Endometrial microvascular endothelial cells (primary cell): Measurements from ENCODE around the gene CEACAM4. TPM values are rescaled to one million over a fixed set of nuclear protein-coding genes. Genes with fewer than 3 reads are reported as not detected.
"Not testable (repeated sequence)": the region's sequence is repeated elsewhere in the genome, so short reads cannot be mapped to it uniquely, and the experiment has no call there.

Experiments used
- in situ Hi-C: cut with HindIII; loops from 2 replicates; pipeline ENCODE4 v1.10.0; 2017; ENCODE audit warnings: low sequenced_read_pairs, low pct_unique_long_range_greater_than_20kb; ENCODE audit errors: inconsistent ontology term
- total RNA-seq: library from RNA; depleted of rRNA; stranded (reverse); fragments of >200 nt; gene quantifications from one replicate; pipeline ENCODE4 v1.2.3, GENCODE V29; 2015; ENCODE audit errors: inconsistent ontology term

CEACAM4 gene
- total RNA-seq, 1 donor from 2014 or later, result not detected

DNA sequence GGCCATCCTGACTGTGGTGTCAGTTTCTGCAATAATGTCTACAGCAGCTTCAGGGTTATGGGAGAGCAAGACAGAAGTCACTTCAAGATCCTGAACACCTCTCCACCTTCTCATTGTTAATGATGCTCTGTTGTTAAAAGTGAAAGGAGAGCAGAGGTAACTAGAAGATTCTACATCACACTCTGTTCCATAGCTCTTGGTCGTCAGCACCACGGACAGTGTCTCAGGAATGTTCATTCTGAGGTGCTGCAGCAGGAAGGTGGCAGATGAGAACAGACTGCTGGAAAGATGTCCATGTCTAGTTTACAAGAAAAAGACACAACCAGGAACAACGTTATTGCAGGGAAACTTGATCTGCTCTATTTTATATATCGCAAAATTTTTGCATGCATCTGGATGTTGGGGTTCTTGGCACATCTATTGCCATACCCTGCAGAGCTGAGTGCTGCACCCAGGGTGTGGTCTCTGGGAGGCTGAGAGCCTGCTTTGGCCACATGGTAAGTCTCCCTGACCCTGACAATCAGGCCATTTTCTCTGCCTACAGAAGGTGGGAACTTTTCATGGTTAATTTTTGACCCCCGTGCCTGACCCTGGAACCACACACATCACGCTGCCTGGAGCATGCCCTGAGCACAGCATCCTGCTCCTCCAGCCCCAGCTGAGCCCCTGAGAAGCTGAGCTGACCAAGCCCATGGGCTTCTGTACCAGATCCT lies 38.2 kb downstream of the CEACAM4 start:
- in situ Hi-C loops, result no loop called here

DNA sequence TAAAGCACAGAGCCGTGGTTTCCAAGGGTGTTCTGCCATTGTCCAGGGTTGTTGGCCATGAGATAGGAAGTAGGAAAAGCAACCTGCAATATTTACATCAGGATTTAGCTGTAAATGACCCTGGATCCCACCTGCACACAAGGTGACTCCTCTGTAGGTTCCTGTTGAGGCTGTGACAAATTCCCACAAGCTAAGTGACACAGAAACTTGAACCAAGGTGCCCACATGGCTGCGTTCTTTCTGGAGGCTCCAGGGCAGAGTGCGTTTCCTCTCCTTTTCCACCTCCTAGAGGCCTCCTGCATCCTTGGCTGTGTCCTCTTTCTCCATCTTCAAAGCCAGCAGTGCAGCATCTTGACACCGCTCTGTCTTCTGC lies 39.0 kb downstream of the CEACAM4 start:
- in situ Hi-C loops, result no loop called here

DNA sequence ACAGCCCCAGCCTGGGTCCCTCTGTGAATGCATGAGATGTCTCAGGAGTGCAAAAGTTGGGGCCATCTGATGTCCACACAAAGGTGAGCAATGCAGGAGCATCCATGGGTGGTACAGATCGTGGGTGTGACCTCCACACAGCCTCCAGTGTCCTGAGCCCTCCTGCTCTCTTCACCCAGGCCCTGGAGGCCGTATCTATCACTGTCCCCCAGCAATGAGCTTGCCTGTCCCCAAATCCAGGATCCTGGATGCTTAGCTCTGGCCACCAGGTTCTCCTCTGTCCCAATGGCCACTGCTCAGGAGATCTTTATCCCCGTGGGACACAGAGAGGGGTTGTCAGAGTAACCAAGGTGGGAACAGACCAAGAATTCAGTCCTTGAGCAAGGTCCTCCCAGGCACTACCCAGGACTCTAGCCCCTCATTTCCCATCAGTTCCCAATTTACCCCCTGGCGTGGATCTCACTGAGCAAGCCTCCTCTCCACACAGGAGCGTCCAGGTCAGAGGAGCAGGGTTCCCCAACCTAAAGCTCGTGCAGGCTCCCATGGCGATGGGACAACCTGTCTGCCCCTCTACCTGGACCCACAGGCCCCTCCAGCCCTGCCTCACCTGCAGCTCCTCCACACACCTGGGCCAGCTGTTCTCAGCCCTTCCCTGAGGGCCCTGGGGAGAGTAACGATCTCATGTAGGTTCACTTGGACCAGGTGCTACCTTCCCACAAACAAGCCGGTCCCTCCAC lies 39.6 kb downstream of the CEACAM4 start:
- in situ Hi-C loops, result no loop called here

DNA sequence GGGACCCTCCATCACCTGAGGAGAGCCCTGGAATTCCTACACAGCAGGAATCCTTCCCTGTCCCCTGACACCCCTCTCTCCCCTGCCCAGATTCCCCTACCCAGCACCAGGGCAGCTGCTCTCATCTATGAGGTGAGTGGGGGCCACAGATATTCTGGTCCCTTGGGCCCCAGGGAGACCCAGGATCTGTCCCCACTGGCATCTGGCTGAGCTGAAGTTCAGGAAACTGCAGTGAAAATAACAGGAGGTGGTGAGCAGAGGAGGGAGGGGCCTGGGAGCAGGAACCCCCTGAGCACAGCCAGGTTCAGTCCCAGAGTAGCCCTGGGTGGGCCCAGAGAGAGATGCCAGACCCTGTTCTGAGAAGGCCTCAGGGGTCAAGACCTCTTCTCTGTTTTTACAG lies 40.8 kb downstream of the CEACAM4 start:
- in situ Hi-C loops, result no loop called here

DNA sequence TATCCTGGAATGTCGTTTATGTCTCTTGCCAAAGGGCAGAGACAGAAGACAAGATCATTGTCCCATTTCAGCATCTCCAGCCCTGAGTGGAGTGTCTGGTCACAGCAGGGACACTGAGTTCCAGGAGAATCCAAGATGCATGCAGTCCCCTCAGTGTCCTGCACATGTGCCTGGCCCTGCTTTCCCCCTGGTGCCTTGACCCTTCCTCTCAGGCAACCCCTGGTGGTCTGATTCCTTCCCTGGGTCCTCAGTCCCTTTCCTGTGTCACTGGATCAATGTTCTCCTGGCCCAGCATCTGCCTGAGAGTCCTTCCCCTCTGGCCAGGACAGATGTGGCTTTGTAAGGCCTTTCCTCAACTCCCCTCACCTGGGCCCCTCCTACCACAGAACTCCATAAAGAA lies 41.9 kb downstream of the CEACAM4 start:
- in situ Hi-C loops, result no loop called here

DNA sequence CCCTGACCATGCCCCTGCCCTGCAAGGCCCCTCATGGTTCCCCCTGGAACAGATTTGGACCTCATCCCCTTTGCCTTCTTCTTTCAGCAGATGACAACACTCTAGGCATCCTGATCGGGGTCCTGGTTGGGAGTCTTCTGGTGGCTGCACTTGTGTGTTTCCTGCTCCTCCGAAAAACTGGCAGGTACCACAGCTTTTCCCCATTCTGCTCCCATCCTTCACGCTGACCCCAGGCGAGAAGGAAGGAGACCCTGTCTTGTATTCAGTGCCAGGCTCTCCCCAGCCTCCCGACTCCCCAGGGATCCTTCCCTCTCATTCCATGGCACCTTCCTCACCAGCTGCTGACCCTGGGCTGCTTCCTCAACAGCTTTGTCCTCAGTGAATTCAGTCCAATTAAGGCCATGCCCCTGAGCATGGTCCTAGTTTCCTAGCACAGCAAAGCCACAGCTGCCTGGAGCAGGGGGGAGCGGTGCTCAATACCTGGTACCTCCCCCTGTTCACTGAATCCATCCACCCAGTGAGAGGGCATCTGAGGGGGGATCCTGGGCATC lies 42.5 kb downstream of the CEACAM4 start:
- in situ Hi-C loops, result no loop called here

DNA sequence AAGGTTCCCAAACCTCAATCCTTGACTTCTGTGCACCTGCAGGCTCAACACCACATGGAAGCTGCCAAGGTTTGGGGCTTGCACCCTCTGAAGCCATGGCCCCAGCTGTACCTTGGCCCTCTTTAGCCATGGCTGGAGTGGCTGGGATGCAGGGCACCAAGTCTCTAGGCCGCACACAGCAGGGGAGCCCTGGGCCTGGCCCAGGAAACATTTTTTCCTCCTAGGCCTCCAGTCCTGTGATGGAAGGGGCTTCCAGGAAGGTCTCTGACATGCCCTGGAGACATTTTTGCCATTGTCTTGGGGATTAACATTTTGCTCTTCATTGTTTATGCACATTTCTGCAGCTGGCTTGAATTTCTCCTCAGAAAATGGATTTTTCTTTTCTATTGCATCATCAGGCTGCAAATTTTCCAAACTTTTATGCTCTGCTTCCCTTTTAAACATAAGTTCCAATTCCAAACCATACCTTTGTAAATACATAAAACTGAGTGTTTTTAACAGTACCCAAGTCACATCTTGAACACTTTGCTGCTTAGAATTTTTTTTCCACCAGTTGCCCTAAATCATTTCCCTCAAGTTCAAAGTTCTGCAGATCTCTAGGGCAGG lies 44.2 kb downstream of the CEACAM4 start:
- in situ Hi-C loops, result not testable (repeated sequence)

DNA sequence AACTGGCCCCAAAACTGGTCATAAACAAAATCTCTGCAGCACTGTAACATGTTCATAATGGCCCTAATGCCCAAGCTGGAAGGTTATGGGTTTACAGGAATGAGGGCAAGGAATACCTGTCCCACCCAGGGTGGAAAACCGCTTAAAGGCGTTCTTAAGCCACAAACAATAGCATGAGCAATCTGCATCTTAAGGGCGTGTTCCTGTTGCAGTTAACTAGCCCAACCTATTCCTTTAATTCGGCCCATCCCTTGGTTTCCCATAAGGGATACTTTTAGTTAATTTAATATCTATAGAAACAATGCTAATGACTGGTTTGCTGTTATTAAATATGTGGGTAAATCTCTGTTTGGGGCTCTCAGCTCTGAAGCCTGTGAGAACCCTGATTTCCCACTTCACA lies 45.8 kb downstream of the CEACAM4 start:
- in situ Hi-C loops, result not testable (repeated sequence)

DNA sequence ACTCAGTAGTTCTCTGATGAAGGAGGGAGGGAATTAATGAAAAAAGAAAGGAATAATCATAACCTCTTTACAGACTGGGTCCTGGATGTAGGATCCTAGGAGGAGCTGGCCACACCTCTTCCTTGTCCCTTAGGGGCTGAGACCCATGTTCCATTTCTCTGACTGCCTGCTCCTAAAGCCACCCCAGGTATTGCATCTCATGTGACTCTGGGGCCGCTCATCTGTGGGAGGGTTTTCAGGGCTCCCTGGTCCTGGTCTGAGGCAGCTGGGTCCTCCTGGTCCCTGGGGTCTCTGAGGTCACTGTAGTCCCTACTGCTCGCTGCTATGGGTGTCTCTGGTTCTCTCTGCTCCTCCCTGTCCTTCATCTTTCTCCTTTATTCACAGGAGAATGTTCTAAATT lies 48.0 kb downstream of the CEACAM4 start:
- in situ Hi-C loops, result no loop called here

DNA sequence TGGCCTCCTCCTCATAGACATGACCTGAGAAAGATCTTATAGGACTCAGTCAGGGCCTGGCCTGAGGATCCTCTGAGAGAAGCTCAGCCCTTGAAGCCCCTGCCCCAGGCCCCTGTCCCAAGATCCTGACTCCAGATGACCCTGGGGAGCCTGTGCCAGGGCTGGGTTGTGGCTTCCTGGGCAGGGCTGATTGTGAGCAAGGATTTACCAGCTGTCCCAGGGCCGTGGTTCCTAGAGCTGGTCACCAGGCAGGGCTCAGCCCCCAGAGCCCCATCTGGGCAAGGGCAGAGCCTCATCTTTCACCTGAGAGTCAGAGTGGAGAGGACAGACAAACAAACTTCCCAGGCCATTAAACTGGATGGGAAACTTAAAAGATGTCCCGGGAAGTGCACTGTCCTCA lies 49.0 kb downstream of the CEACAM4 start:
- in situ Hi-C loops, result no loop called here

DNA sequence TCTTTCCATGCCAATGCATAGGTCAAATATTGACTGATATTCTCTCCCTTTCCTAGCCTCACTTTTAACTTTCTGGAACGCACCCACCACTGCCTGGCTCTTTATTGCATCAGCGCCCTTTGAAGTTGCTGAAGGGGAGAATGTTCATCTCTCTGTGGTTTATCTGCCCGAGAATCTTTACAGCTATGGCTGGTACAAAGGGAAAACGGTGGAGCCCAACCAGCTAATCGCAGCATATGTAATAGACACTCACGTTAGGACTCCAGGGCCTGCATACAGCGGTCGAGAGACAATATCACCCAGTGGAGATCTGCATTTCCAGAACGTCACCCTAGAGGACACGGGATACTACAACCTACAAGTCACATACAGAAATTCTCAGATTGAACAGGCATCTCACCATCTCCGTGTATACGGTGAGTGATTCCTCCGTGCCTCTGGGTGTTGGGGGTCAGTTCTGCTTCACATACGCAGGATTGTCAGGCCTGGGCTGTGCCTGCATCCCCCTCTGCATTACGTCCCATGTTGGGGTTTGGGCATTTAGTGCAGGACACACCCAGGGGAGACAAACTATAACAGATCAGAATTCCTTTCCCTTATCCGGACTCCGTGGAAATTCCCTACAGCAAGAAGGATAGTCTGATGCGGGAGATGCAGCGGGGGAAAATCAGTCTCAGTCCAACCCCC lies 49.6 kb downstream of the CEACAM4 start:
- in situ Hi-C loops, result no loop called here

DNA sequence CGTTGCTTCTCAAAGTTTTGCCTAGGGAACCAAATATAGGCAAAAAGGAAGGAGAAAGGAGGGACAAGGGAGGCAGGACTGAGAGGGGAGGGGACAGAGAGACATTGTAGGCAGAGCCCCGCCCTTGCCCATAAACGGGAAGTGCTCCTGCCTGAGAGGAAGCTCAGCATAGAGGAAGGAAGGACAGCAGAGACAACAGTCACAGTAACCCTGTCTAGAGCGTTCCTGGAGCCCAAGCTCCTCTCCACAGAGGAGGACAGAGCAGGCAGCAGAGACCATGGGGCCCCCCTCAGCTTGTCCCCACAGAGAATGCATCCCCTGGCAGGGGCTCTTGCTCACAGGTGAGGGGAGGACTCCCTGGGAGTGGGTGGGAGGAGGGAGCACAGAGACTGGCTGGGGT lies 50.9 kb downstream of the CEACAM4 start, which contains the start of gene CEACAM21:
TSS of gene CEACAM21 (plus strand) at position 169 of the 400 bp plus-strand sequence. CDS start at position 278, 109 bp downstream.
- in situ Hi-C loops, result no loop called here

DNA sequence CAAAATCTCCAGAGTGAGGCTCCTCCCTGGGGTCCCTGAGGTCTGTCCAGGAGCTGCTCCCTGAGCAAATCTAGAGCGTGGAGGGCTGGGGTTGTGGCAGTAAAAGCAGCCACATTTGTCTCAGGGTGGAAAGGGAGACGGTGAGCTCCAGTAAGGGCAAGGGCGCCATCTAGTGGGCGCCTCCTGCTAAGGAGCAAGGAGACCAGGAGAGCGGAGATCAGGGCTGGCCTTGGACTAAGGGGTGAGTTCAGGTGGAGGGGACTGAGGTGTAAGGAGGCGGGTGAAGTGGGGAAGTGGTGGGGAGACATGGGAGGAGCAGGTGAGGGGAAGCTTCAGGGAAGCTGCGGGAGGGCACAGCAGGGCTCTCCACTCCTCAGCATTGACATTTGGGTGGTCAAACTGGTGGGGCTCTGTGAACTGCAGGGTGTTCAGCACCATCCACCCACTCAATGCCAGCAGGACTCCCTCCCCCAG lies 56.2 kb downstream of the CEACAM4 start:
- in situ Hi-C loops, result loop anchor here (25.0 kb wide), 1 partner anchor 158 kb away; no protein-coding TSS in a partner anchor

DNA sequence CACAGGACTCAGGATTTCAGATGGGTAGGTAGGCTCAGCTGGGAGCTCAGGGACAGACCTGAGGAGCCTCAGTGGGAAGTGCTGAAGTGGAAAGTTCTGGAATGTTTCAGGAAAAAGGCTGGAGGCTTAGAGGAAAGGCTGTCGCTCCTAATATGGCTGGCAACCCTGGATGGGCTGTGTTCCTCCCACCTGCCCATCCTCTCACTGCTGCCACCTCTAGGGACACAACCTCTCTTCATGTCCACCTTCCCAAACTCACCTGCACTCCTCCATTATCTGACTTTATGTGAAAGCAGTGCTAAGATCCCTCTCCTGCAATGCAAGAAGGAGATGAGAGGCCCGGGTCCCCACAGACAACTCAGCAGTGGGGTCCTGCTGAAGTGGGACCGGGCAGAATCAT lies 56.7 kb downstream of the CEACAM4 start:
- in situ Hi-C loops, result loop anchor here (25.0 kb wide), 1 partner anchor 158 kb away; no protein-coding TSS in a partner anchor

DNA sequence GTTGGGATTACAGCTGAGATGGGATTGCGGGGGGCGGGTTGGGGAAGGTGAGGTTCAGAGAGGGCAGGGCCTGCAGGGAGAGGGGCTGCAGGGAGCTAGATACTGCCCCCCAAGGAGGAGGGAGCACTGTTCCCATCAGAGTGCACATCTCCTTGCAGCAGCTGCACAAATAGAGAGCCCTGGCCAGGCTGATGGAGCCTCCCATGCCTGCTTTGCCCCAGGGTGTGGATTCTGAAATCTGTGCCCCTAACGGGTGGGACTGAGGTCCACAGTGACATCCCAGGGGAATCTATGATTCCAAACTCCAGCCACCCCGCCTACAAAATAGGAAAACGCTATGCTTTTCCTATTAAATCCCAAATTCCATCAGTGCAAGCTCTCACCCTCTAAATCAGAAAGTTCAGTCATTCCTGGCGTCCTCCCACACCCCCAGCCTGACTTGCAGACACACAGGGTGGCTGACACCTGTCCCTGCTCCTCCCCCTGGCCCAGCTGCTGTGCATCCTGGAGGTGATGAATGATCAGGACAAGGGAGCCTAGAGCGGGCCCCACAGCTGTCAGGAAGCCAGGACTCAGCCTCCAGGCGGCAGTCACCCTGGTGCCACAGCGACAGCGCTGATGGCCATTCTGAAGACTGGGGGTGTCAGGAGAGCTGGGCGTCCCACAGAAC lies 57.3 kb downstream of the CEACAM4 start:
- in situ Hi-C loops, result loop anchor here (25.0 kb wide), 1 partner anchor 157 kb away; no protein-coding TSS in a partner anchor
